AG04450 (cell line): ENCODE results near the gene UBTF. TPM values are rescaled to one million over a fixed set of nuclear protein-coding genes. Genes with fewer than 3 reads are reported as not detected.

Source experiments
- CTCF ChIA-PET: fragments of 300-600, 350-600 bp; formaldehyde crosslinking; extraction: SDS; loops from one replicate; lab custom pipeline; 2022; ENCODE audit warnings: antibody characterized with exemption, inconsistent platforms; lab: Charles Lee
- POLR2A ChIA-PET: fragments of 350-600 bp; formaldehyde crosslinking; extraction: SDS; loops from one replicate; lab custom pipeline; 2021; ENCODE audit warnings: antibody characterized with exemption, inconsistent platforms; lab: Yijun Ruan, JAX
- DNase-seq: peaks from one replicate; pipeline ENCODE4 v3.0.0-alpha.2; 2011; ENCODE audit warnings: low read depth, low spot score
- H3K27ac ChIP-seq: one replicate; pipeline ENCODE4 v1.5.1; 2012; ENCODE audit warnings: low read depth, low read length, control low read depth
- H3K27me3 ChIP-seq: one replicate; pipeline ENCODE4 v1.6.0; 2012; ENCODE audit warnings: low read length; ENCODE audit not compliant: control insufficient read depth, insufficient read depth
- H3K4me3 ChIP-seq: 2 replicates; pipeline ENCODE4 v1.5.1; 2011; ENCODE audit warnings: mild to moderate bottlenecking, low read depth, low read length, control low read depth
- H3K9me3 ChIP-seq: 2 replicates; pipeline ENCODE4 v1.5.1; 2012; ENCODE audit warnings: low read length; ENCODE audit not compliant: control insufficient read depth, insufficient read depth
- polyA plus RNA-seq: library from polyadenylated mRNA; depleted of rRNA; stranded (reverse); fragments of >200 nt; gene quantifications from 2 replicates; pipeline ENCODE4 v1.2.3, GENCODE V29; 2011
- TF ChIP-seq, protein P1 (sequence below): IDR thresholded peaks from 2 replicates; pipeline ENCODE4 v1.5.1; 2011; ENCODE audit warnings: low read depth, low read length, control low read depth, inconsistent platforms

The UBTF gene
- polyA plus RNA-seq, 1 experiment, result 26.6 TPM

DNA sequence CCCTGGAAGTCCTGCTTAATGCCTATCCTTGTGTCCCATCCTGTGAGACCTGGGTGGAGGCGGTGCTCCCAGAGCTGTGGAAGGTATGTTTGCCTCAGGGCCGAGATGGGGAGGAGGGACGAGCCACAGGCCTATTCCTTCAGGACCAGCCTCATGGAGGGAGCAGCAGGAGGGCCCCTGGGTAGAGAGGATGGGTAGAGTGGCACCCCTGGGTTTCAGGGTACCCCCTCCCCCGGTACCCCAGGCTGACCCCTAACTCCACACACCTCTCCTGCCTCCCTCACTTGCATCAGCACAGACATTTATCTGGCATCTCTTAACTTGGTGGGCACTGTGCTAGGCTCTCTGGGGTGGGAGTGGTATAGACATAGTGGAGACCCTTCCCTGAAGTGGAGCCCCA lies 41.8 kb downstream of the UBTF start:
- no peak overlapping the region for H3K4me3 ChIP-seq
- H3K27ac ChIP-seq, result no peak overlapping the region
- DNase-seq, result no peak
- CTCF ChIA-PET, result no interaction called here
- no peaks in the 10 kb centered on the region for H3K27me3 ChIP-seq
- TF ChIP-seq, protein P1, sequence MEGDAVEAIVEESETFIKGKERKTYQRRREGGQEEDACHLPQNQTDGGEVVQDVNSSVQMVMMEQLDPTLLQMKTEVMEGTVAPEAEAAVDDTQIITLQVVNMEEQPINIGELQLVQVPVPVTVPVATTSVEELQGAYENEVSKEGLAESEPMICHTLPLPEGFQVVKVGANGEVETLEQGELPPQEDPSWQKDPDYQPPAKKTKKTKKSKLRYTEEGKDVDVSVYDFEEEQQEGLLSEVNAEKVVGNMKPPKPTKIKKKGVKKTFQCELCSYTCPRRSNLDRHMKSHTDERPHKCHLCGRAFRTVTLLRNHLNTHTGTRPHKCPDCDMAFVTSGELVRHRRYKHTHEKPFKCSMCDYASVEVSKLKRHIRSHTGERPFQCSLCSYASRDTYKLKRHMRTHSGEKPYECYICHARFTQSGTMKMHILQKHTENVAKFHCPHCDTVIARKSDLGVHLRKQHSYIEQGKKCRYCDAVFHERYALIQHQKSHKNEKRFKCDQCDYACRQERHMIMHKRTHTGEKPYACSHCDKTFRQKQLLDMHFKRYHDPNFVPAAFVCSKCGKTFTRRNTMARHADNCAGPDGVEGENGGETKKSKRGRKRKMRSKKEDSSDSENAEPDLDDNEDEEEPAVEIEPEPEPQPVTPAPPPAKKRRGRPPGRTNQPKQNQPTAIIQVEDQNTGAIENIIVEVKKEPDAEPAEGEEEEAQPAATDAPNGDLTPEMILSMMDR, result no peak
- POLR2A ChIA-PET, result no interaction called here
- no peaks in the 10 kb centered on the region for H3K9me3 ChIP-seq

DNA sequence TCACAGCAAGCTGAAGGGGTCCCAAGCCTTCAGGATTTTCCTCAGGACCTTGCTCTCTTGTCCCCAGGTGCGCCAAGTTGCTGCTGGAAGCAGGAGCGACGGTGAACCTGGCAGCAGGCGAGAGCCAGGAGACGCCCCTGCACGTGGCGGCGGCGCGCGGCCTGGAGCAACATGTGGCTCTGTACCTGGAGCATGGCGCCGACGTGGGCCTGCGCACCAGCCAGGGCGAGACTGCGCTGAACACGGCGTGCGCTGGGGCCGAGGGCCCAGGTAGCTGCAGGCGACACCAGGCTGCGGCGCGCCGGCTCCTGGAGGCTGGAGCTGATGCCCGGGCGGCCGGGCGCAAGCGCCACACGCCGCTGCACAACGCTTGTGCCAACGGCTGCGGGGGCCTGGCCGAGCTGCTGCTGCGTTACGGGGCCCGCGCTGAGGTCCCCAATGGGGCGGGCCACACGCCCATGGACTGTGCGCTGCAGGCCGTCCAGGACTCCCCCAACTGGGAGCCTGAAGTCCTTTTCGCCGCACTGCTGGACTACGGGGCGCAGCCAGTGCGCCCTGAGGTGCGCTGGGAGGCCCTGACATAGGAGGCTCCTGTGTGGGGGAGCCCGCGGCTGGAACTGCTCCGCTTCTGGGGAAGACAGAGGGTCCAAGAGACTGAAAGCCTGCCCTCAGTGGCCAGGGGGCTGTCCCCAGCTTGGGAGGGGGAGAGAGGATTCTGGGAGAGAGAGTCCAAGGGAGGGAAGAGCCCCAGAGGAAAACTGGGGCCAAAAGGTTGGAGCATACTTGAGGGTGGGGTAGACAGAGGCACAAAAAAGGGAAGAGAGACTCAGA lies 42.6 kb downstream of the UBTF start:
- Histone ChIP-seq H3K27ac (no peak overlapping the region), H3K9me3 (no peaks in the 10 kb centered on the region), H3K27me3 (no peaks in the 10 kb centered on the region), H3K4me3 (no peak overlapping the region)
- TF ChIP-seq, protein P1, result no peak
- ChIA-PET POLR2A (no interaction called here), CTCF (no interaction called here)
- no peak for DNase-seq

DNA sequence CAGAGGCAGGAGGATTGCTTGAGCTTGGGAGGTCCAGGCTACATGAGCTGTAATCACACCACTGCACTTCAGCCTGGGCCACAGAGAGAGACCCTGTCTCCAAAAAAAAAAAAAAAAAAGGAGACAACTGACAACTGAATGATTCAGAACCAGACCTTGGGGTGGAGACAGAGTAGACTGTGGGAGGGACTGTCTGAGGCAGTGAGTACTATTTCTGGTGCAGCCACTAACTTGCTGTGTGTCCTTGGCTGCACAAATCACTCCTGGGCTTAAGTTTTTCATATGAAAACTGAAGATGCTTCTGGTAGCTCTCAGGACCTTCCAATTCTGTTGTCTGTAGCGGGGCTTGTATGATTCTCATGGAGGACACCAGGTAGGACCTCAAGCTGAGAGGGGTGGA lies 43.2 kb downstream of the UBTF start:
- TF ChIP-seq, protein P1, result no peak
- no peak for DNase-seq
- ChIA-PET POLR2A (no interaction called here), CTCF (interaction anchor here (0.5 kb wide), 1 partner anchor 45 kb away, joined by 5 read pairs; no protein-coding TSS in a partner anchor)
- H3K27ac ChIP-seq, result no peak overlapping the region
- no peaks in the 10 kb centered on the region for H3K9me3 ChIP-seq
- no peaks in the 10 kb centered on the region for H3K27me3 ChIP-seq
- no peak overlapping the region for H3K4me3 ChIP-seq

DNA sequence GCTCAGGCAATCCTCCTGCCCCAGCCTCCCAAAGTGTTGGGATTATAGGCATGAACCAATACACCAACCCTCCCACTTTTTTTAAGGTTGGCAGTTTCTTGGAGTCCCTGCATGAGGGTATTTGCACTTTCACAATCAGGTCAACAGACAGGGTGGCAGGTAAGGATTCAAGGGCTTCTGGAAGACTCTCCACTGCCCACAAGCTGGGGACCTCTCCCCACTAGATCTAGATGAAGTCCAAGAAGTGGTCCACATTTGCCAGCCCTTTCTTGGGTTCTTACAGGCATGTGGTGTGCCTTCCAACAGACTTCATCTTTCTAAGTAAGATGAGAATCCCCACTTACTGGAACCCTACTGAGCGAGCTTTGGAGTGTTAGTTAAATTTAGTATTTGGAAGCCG lies 45.0 kb downstream of the UBTF start:
- H3K27ac ChIP-seq, result no peak overlapping the region
- TF ChIP-seq, protein P1, result no peak
- no peak for DNase-seq
- H3K4me3 ChIP-seq, result no peak overlapping the region
- POLR2A ChIA-PET, result interaction anchor here (0.7 kb wide), 1 partner anchor 100 kb away, joined by 6 read pairs; no protein-coding TSS in a partner anchor
- H3K9me3 ChIP-seq, result no peaks in the 10 kb centered on the region
- CTCF ChIA-PET, result no interaction called here
- no peaks in the 10 kb centered on the region for H3K27me3 ChIP-seq

DNA sequence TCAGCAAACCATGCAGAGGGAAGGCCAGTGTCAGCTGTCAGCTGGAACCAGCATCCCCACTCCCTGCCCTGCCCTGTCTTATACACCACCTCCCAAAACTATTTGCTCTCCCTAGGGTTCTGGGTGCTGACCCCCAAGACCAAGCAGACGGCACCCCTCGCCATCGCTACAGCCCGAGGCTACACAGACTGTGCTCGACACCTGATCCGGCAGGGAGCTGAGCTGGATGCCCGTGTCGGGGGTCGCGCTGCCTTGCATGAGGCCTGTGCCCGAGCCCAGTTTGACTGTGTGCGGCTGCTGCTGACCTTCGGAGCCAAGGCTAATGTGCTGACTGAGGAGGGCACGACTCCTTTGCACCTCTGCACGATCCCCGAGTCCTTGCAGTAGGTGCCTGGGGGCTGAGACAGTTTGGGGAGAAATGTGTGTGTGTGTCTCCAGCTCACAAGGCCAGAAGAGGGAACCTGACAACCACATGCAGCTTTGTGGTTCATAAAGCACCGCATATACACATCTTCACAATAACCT lies 47.5 kb downstream of the UBTF start:
- Histone ChIP-seq H3K27me3 (no peaks in the 10 kb centered on the region), H3K4me3 (no peak overlapping the region), H3K27ac (no peak overlapping the region), H3K9me3 (no peaks in the 10 kb centered on the region)
- no peak for DNase-seq
- POLR2A ChIA-PET, result interaction anchor here (0.6 kb wide), 1 partner anchor 122 kb away, joined by 4 read pairs; no protein-coding TSS in a partner anchor
- TF ChIP-seq, protein P1, result no peak
- CTCF ChIA-PET, result no interaction called here
